Activated CD8-positive, alpha-beta memory T cell treated with anti-CD3 and anti-CD28 coated beads for 4 hours (primary cell): ENCODE data around the gene HGS.

Experiments
- DNase-seq, 2 donors: peaks; one replicate each; pipeline ENCODE4 v3.0.0-alpha.2; 2020; ENCODE audit warnings: low read depth in 2 of 2

Gene HGS

GRCh38 chr17:81741594-81742452 is 58.0 kb downstream of the HGS start:
- DNase-seq = no peak
